ENCODE data around the gene POU2F1.
"Not testable (repeated sequence)": the region's sequence is repeated elsewhere in the genome, so short reads cannot be mapped to it uniquely, and the experiment has no call there.

Gene POU2F1

DNA sequence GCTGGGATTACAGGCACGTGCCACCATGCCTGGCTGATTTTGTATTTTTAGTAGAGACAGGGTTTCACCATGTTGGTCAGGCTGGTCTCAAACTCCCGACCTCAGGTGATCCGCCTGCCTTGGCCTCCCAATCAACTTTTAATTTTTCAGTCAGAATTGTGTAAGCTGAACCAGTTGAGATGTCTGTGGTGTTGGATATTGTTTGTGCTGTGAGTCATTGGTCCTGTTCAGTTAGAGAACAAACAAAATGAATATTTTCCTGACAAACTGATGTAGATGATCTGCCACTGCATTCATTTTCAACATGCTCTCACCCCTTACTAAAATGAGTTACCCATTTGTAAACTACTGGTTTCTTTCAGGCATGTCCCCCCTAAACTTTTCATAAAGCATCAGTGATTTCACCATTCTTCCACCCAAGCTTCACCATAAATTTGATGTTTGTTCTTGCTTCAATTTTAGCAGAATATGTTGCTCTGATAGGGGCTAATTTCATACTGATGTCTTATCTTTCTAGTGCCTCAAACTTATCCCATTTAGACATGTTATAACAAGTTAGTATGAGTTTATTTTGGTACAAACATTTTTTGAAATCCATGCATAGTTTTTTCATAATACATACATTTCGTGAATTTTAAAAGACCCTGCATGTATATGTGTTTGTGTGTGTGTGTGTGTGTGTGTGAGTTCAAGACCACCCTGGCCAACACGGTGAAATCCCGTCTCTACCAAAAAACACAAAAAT lies 15.2 kb upstream of the POU2F1 start:
- DNase-seq (ENCODE audit: low read depth): not testable (repeated sequence)

- no peak for DNase-seq (ENCODE audit: low read depth)
Observed at GRCh38 chr1:167206166-167206835, 14.4 kb upstream of the POU2F1 start.

DNA sequence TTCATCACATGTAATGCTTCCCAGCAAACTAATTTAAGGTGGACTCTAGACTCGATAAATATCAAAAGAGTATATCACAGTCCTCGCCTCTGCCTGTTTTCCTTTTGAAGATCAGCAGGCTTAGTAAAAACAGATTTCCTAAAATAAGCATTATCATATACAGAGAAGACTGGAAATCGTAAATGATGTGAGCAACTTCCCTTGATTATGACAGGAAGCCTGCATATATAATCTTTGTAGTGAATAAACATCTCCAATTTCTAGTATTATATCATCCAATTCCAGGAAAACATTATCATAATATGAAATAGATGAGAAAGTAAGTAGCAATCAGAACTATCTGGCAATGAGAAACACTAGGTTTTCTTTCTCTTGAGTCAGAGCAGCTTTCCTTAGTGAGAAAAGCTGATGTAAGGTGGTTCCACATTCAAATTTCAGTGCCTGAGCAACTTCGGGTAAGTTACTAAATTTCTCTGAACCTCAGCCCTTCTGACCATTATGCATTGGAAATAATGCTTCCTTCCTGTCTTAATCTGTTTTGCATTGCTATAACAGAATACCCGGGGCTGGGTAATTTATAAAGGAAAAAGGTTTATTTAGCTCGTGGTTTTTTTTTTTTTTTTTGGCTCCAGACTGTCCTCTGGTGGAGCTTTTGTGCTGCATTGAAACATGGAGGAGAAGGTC lies 12.6 kb upstream of the POU2F1 start:
- no peak for DNase-seq (ENCODE audit: low read depth)

GRCh38 chr1:167208624-167208976 lies 12.1 kb upstream of the POU2F1 start:
- DNase-seq (ENCODE audit: low read depth): no peak

DNA sequence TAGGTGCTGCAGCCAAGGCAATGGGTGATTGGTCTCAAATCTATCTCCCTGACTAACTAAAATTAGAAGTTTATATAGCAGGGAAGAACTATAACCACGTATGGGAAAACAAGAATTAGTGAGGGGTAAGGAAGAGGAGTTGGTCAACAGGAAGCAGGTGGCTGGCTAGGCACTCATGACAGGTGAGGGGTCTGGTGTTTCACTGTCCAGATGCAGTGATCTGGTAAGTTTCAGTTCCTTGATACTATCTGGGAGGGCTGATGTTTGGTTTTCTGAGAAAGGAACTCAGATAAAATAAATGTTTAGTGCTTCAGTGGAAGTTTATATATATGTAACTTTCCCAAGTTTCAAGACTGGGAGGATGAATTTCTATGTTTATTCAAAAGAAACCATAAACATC lies 11.6 kb upstream of the POU2F1 start:
- DNase-seq (ENCODE audit: low read depth): no peak

DNA sequence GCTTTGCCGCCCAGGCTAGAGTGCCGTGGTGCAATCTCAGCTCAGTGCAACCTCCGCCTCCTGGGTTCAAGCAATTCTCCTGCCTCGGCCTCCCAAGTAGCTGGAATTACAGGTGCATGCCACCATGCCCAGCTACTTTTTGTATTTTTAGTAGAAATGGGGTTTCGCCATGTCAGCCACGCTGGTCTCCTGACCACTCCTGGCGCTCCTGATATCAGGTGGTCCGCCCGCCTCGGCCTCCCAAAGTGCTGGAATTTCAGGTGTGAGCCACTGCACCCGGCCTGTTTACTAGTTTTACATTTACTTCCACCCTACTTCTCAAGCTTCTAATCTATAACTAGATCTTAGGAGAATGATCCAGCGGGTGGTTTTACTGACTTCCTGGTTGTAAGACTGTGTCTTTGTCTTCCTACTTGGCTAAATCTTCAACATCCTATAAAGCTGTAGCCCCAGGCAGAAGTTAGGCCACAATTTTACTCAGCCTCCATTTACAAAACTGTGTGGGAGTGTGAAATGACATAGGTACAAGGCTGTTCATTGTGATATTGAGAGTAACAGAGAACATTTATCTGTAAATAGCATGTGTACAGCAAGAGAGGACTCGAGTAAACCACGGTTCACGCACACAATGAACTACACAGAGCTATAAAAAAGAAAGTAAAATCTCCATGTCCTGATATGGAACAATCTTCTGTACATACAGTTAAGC lies 9.6 kb upstream of the POU2F1 start:
- DNase-seq (ENCODE audit: low read depth): no peak

GRCh38 chr1:167212025-167212424 lies 8.7 kb upstream of the POU2F1 start:
- no peak for DNase-seq (ENCODE audit: low read depth)

- DNase-seq (ENCODE audit: low read depth): no peak
Observed at GRCh38 chr1:167216809-167217208, 3.9 kb upstream of the POU2F1 start.

- no peak for DNase-seq (ENCODE audit: low read depth)
Observed at GRCh38 chr1:167219194-167219593, 1.5 kb upstream of the POU2F1 start.

DNA sequence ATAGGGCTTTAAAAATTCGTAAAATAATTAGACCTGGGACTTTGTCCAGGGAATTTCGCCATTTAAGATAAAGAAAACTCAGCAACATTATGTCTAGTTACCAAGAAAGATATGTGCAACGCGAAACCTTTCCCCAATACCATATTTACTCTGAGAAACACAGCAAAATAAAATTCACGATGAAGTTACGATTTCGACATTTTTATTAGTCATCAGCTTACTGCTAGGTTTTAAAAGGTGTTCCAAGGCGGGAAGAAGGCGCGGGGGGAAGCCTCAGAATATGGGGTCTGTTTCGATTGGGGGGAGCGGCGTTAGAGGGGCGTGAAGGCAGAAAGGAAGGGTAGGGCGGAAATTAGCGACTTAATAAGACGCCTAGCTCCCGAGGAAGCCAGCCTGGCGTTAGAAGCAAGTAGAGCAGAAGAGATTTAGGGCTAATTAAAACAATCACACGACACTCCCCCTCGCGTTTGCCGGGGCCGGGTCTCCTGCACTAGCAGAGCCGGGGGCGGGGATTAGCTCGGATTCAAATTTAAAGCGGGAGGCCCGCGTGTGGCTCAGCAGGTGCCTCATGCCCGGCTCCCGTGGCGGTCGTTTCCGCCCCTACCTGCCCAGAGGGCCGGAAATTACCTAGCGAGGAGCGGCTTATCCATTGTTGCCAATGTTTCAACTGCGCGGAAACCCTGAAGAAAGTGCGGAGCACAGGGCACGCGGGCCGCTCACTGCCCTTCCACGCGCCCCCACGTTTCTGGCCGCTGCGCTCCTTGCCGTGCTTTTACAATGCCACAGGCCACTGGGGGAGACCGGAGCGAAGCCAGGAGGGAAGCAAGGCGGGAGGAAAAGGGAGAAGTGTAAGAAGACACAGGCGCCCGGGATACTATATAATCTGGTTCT lies 795 bp upstream of the POU2F1 start:
- peak; percentile 79 for DNase-seq (ENCODE audit: low read depth)

DNA sequence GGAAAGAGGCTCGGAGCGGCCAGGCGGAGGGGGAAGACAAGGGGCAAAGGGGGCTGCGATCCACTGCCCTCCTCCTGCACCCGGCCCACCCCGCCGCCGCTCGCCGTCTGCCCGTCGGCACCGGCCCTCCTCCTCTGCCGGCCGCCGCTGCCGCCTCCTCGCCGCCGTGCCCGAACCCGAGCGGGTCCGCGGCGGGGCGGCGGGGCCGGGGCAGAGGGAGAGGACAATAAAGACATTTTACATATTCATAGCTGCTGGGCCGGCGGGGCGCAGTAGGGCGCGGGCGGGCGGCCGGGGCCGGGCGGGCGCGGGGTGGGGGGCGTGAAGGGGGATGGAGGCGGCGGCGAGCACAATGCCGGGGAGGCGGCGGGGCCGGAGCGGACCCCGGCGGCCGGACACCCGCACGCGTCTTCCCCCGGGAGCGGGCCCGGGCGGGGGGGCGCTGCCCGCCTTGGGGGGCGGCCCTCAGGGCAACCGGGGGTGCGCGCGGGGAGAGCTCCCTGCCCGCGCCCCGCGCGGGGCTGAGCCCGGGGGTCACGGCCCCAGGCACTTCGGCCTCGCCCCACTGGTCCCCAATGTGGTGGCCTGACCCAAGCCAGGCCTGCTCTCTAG lies 546 bp downstream of the POU2F1 start:
- no peak for DNase-seq (ENCODE audit: low read depth)

GRCh38 chr1:167221738-167222610 lies 1.3 kb downstream of the POU2F1 start:
- peak; percentile 26 for DNase-seq (ENCODE audit: low read depth)

DNA sequence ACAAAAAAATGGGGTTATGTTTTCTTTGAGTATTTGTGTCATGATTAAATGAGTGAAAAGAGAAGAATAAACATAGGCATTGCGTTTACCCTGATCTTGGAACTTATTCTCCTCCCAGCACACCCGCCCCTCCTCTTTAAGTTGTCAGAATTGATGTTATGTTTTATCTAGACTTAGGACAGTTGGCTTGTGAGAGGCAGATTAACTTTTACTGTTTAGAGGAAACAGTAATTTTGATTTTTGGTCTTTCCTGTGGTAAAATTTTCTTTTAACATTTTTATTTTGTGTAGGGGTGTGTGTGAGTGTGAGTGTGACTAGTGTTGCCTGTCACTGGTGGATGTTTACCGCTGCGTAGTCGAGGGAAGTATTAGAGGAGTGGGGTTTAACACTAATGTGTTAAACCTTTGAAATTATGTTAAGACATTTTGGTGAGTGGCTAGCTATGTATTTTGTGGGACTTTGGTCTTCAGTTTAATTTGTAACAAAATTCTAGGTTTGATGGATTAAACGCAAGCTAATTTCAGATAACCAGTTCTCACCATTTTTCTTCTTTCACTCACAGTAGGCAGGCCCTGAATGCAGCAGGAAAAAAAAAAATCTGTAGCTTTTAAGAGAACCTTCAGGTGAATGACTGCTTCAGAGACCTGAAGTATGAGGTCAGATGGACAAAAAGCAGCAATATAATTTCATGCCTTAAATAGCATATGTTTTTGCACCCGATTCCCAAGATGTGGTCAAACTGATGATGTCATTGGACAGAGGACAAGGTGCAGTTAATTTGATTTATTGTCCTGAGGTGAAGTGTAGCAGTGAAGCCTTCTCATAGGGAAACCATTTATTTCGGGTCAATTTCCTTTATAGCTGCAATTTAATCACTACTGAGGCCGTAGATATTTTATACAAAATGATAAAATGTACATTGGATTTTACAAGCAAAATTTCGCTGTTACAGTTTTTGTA lies 2.7 kb downstream of the POU2F1 start:
- DNase-seq (ENCODE audit: low read depth): no peak

GRCh38 chr1:167224734-167225235 lies 4.1 kb downstream of the POU2F1 start:
- DNase-seq (ENCODE audit: low read depth): not testable (repeated sequence)

- no peak for DNase-seq (ENCODE audit: low read depth)
Observed at GRCh38 chr1:167225920-167226319, 5.2 kb downstream of the POU2F1 start.

- DNase-seq (ENCODE audit: low read depth): no peak
Observed at GRCh38 chr1:167227934-167228378, 7.3 kb downstream of the POU2F1 start.

DNA sequence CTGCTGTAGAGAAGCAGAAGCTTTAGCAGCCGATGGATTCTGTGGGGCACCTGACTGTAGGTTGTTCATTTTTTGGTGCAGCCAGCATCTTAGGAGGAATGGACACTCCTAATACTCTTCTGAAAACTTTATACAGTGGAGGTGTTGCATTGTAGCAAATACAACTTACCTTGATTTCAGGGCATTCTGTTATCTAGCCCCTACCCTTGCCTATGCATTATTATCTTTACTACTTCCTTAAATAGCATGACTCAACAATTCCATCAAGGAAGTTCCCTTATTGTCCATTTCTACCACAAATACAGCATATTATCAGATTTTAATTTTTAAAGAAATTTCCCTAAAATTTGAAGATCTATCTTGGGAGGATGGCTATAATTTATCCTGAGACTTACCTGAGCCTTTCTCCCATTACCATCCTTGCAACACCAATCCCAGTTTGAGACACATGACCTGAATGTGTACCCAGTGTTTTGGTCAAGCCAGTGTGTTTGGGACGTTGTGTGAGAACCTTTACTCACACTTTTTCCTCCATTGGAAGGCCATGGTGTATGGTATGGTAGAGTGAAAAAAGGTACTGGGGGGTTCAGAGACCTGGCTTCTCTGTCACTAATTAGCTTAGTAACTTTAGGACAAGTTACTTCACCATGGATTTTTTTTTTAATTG lies 9.2 kb downstream of the POU2F1 start:
- no peak for DNase-seq (ENCODE audit: low read depth)

DNA sequence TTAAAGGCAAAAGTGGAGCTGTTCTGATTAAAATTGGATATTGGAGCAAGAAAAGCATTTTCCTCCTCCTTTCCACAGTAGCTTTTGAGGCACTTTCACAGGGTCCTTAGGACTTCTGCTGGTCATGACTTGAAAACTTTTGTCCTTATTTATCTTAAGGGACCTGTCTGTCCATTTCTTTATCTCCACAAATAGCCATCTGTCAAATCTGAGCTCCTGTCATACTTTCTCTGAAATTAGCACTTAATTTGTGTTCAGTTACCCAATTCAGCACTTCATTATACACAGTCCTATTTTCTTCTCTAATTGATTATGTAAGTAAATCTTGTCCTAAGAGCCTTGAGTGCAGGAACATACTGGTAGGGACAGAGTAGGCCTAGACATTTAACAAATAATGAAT lies 9.8 kb downstream of the POU2F1 start:
- no peak for DNase-seq (ENCODE audit: low read depth)

Data from stimulated activated CD8-positive, alpha-beta memory T cell treated with anti-CD3 and anti-CD28 coated beads, Interleukin-7, amount 100 ng/mL, for 24 hours (primary cell).